NCI-H345 treated with DMSO at 0.1 percent for 48 hours (cell line): ENCODE results near the gene TALDO1.

ENCODE experiments used
- DNase-seq: peaks from one replicate; lab custom pipeline; 2025; ENCODE audit not compliant: unreplicated experiment; lab: John Stamatoyannopoulos, UW

Gene TALDO1

GRCh38 chr11:714436-714835 is 32.8 kb upstream of the TALDO1 start:
- DNase-seq, result no peak

GRCh38 chr11:719214-720016 is 27.8 kb upstream of the TALDO1 start:
- no peak for DNase-seq

- no peak for DNase-seq
Measured at GRCh38 chr11:720017-720641, 27.1 kb upstream of the TALDO1 start.

DNA sequence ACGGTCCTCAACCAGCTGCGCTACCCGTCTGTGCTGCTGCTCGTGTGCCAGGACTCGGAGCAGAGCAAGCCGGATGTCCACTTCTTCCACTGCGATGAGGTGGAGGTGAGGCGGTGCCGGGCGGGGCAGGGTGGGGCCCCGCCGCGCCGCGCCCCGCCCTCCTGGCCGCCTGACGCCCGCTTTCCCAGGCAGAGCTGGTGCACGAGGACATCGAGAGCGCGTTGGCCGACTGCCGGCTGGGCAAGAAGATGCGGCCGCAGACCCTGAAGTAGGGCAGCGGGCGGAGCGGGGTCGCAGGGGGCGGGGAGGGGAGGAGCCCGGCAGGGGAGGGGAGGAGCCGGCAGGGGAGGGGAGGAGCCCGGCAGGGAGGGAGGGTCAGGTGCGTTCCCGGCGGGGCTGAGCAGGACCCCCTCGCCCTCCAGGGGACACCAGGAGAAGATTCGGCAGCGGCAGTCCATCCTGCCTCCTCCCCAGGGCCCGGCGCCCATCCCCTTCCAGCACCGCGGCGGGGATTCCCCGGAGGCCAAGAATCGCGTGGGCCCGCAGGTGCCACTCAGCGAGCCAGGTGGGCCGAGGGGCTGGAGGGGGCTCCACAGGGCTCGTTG is 26.5 kb upstream of the TALDO1 start:
- DNase-seq, result peak; percentile 10

DNA sequence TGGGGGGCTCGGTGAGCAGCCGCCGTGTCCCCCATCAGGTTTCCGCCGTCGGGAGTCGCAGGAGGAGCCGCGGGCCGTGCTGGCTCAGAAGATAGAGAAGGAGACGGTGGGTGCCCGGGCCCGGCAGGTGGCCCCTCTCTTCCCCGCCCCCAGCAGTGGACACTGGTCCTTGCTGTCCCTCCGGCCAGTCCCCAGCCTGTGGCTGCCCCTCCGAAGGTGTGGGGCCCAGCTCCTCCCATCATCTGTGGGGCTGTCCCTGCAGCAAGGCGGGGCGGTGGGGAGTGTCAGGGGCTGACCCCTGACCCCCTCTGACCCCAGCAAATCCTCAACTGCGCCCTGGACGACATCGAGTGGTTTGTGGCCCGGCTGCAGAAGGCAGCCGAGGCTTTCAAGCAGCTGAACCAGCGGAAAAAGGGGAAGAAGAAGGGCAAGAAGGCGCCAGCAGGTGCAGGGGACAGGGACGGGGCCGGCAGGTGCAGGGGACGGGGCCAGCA is 26.0 kb upstream of the TALDO1 start:
- no peak for DNase-seq

- peak; percentile 63 for DNase-seq
Measured at GRCh38 chr11:721741-722345, 25.4 kb upstream of the TALDO1 start.

- no peak for DNase-seq
Measured at GRCh38 chr11:722346-722811, 24.9 kb upstream of the TALDO1 start.

DNA sequence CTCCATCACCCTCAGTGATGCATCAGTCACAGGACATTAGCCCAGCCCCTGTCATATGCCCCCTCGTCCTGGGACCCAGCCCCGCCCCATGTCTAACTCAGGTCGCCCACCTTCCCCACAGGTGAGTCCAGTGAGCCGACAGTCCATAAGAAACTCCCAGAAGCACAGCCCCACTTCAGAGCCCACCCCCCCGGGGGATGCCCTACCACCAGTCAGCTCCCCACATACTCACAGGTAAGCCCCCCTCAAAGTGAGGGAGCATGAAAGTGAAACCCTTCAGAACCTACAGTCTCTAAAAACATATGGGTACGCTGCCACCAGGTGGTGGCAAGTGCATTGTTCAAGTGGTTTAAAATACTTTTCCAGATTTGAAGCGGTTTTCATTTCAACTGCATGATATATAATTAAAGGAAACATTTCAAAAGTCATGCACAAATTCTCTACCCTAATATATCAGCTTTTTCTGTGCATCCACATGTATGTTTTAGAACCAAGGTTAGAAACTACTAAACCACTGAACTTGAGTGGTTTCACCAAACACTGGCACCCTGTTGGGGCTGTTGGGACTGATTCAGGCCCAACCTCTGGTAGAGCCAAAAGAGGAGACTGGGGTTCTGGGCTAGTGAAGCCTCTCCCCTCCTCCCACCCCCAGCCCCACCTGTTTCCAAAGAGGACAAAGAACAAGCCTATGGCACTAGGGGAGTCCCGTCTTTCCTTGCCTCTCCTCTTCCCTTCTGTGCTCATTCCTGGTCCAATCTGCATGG is 24.0 kb upstream of the TALDO1 start:
- DNase-seq, result peak; percentile 71

- no peak for DNase-seq
Measured at GRCh38 chr11:724049-724777, 23.1 kb upstream of the TALDO1 start.

DNA sequence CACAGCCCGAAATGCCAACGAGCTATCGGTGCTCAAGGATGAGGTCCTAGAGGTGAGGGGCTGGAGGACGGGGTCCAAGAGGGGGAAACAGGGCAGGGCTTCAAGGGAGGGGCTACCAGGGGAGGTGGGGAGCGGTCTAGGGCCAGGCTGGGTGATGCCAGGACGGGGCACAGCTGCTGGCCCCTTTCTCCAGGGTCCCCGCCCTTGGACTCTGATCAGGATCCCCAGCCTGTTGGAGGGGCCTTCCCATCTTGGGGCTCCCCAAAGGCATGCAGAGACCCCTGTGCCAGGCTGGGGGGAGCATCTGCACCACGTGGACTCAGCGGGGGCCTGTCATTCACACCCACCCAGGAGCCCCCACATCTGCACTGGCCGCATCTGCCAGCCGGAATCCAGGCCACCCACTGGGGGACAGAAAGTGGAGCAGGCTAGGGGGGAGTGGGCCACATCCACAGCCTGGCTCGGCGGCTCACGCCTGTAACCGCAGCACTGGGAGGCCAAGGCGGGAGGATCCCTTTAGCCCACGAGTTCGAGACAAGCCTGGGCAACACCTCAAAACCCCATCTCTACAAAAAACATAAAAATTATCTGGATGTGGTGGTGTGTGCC is 22.4 kb upstream of the TALDO1 start:
- no peak for DNase-seq

GRCh38 chr11:725624-726202 is 21.6 kb upstream of the TALDO1 start:
- DNase-seq, result peak; percentile 35

- peak; percentile 36 for DNase-seq
Measured at GRCh38 chr11:726278-727220, 20.7 kb upstream of the TALDO1 start.

DNA sequence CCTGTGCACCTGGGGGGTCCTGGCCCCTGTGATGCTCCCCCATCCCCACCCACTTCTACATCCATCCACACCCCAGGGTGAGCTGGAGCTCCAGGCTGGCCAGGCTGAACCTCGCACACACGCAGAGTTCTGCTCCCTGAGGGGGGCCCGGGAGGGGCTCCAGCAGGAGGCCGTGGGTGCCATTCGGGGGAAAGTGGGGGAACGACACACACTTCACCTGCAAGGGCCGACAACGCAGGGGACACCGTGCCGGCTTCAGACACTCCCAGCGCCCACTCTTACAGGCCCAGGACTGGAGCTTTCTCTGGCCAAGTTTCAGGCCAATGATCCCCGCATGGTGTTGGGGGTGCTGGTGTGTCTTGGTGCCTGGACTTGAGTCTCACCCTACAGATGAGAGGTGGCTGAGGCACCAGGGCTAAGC is 20.0 kb upstream of the TALDO1 start:
- DNase-seq, result no peak

DNA sequence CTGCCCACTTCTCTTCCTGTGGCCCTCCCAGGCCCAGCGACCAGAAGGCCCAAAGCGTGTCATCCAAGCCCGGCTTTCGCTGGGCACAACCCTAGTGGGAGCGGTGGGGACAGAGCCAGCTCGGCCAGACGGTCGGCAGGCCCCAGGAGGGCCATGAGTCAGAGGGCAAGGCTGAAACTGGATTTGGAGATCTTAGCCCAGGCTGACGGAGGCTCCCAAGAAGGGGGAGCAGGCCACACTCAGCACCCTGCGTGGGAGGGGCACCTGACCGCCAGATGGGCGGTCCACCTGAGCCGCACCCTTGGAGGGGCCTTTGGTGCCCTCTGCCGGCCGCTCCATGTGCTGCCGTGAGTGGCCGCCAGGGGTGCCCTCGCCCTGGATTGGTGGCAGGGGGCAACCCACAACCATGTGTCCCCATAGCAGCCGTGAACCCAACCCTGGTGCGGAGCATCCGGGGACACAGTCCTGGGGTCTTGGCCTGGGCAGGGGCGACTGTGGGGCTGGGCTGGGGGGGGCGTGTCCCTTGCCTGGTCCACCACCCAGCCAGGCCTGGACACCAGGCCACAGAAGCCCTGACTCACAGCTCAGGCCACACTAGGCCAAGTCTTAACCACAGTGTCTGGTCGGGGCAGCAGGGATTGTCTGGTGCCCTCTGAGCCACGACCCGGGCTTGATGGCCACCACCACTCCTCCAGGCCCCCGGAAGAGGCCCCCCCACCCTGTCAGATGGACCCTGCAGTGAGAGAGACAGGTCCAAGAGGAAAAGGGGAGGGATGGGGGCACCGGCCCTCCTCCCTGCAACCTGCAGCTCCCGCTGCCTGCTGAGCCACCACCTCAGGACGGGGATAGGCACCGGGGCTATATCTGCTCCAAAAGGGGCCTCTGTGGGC is 19.2 kb upstream of the TALDO1 start:
- DNase-seq, result peak; percentile 64

GRCh38 chr11:728901-729491 is 18.3 kb upstream of the TALDO1 start:
- no peak for DNase-seq

GRCh38 chr11:729492-730074 is 17.7 kb upstream of the TALDO1 start:
- no peak for DNase-seq
